SIG-M5 treated with dmso at 0.1 percent for 504 hours (cell line): ENCODE data around the gene CENPU.

Experiments used
- DNase-seq: peaks from one replicate; lab custom pipeline; 2025; ENCODE audit not compliant: unreplicated experiment; lab: John Stamatoyannopoulos, UW

CENPU gene

GRCh38 chr4:184645904-184646610 lies 87.8 kb downstream of the CENPU start:
- DNase-seq: no peak

GRCh38 chr4:184644553-184645307 lies 89.2 kb downstream of the CENPU start:
- no peak for DNase-seq
